ENCODE data around the gene PRADC1.

Gene PRADC1

GRCh38 chr2:73187549-73187948, 45.5 kb downstream of the PRADC1 start:
- no peaks in the 10 kb centered on the region for H3K36me3 ChIP-seq (ENCODE audit: insufficient read depth, low read length)
- no peaks in the 10 kb centered on the region for H3K79me2 ChIP-seq (ENCODE audit: insufficient read depth, low read length)
- no peak overlapping the region for H3K4me3 ChIP-seq (ENCODE audit: low read depth in 1 of 2, low read length in 2 of 2)
- TF ChIP-seq EZH2 (IDR thresholded peaks at IDR 0.05; ENCODE audit: borderline replicate concordance, low read depth, low read length, severe bottlenecking), result no peak
- H3K4me2 ChIP-seq (ENCODE audit: insufficient read depth, low read length), result no peak overlapping the region
- ATAC-seq (ENCODE audit: insufficient read depth, low read depth), result no peak
- H4K20me1 ChIP-seq (ENCODE audit: insufficient read depth, low read length), result no peaks in the 10 kb centered on the region
- no peak overlapping the region for H3K9ac ChIP-seq (ENCODE audit: low read depth, low read length)
- no peak overlapping the region for H2AFZ ChIP-seq (ENCODE audit: low read depth, low read length)
- H3K4me1 ChIP-seq (ENCODE audit: insufficient read depth, low read length), result no peaks in the 10 kb centered on the region
- peaks cover 19% of the 10 kb centered on the region for H3K27me3 ChIP-seq (ENCODE audit: insufficient read depth, low read length, poor library complexity)
- DNase-seq, result no peak
- no peaks in the 10 kb centered on the region for H3K9me3 ChIP-seq (ENCODE audit: insufficient read depth, low read length, severe bottlenecking)
- H3K27ac ChIP-seq (ENCODE audit: low read length), result no peak overlapping the region

- Histone ChIP-seq H3K79me2 (ENCODE audit: insufficient read depth, low read length) (no peaks in the 10 kb centered on the region), H3K36me3 (ENCODE audit: insufficient read depth, low read length) (no peaks in the 10 kb centered on the region), H3K9ac (ENCODE audit: low read depth, low read length) (no peak overlapping the region), H3K4me1 (ENCODE audit: insufficient read depth, low read length) (no peaks in the 10 kb centered on the region), H2AFZ (ENCODE audit: low read depth, low read length) (no peak overlapping the region), H4K20me1 (ENCODE audit: insufficient read depth, low read length) (no peaks in the 10 kb centered on the region), H3K27ac (ENCODE audit: low read length) (no peak overlapping the region), H3K27me3 (ENCODE audit: insufficient read depth, low read length, poor library complexity) (peaks cover 13% of the 10 kb centered on the region), H3K9me3 (ENCODE audit: insufficient read depth, low read length, severe bottlenecking) (no peaks in the 10 kb centered on the region), H3K4me3 (ENCODE audit: low read depth in 1 of 2, low read length in 2 of 2) (no peak overlapping the region), H3K4me2 (ENCODE audit: insufficient read depth, low read length) (no peak overlapping the region)
- DNase-seq, result no peak
- no peak for ATAC-seq (ENCODE audit: insufficient read depth, low read depth)
- TF ChIP-seq EZH2 (IDR thresholded peaks at IDR 0.05; ENCODE audit: borderline replicate concordance, low read depth, low read length, severe bottlenecking) (no peak), CTCF (IDR thresholded peaks at IDR 0.05; ENCODE audit: borderline replicate concordance, extremely low read depth, low read length, poor library complexity, severe bottlenecking) (no peak)
Measured at GRCh38 chr2:73185965-73186364, 47.1 kb downstream of the PRADC1 start.

Data from DND-41 (cell line).